A549 treated with AZD2906 at 1 μM for 4 hours (cell line): Measurements from ENCODE around the gene EXOC3. TPM values are rescaled to one million over a fixed set of nuclear protein-coding genes. Genes with fewer than 3 reads are reported as not detected.

ENCODE experiments used
- total RNA-seq: library from RNA; stranded (reverse); fragments of 200-300 nt; extraction: Qiagen RNA extraction; gene quantifications from 5 replicates; pipeline ENCODE4 v1.2.3, GENCODE V29; 2022

EXOC3 gene
- total RNA-seq: 27.9 to 32.1 TPM (median 30.7 TPM) in 5 replicates

GRCh38 chr5:442335-443238 is at the start of gene EXOC3:
TSS of gene EXOC3 (plus strand) at chr5:443176. CDS start at chr5:446206, 3,030 bp downstream.

Other genes starting within 250 kb of the EXOC3 start
- 5.8 to 6.0 TPM (median 6.0 TPM) in 5 replicates for gene CCDC127, start 225.0 kb upstream of the EXOC3 start, total RNA-seq
- gene SDHA, start 224.9 kb upstream of the EXOC3 start, total RNA-seq: 107 to 120 TPM (median 118 TPM) in 5 replicates
- gene PDCD6, start 171.5 kb upstream of the EXOC3 start, total RNA-seq: 156 to 185 TPM (median 183 TPM) in 5 replicates
- 4.4 to 5.2 TPM (median 4.8 TPM) in 5 replicates for gene AHRR, start 121.5 kb upstream of the EXOC3 start, total RNA-seq
- 2.0 to 2.3 TPM (median 2.2 TPM) in 5 replicates for gene SLC9A3, start 81.3 kb downstream of the EXOC3 start, total RNA-seq
- gene CEP72, start 169.2 kb downstream of the EXOC3 start, total RNA-seq: 8.0 to 10.7 TPM (median 10.3 TPM) in 5 replicates